Anterior cingulate cortex (tissue), 58 donors: ENCODE measurements around the gene MED13L.

Experiments used
- DNase-seq, 58 donors: peaks; one replicate each; lab custom pipeline; 2025; lab: John Stamatoyannopoulos, UW

Gene MED13L

DNA sequence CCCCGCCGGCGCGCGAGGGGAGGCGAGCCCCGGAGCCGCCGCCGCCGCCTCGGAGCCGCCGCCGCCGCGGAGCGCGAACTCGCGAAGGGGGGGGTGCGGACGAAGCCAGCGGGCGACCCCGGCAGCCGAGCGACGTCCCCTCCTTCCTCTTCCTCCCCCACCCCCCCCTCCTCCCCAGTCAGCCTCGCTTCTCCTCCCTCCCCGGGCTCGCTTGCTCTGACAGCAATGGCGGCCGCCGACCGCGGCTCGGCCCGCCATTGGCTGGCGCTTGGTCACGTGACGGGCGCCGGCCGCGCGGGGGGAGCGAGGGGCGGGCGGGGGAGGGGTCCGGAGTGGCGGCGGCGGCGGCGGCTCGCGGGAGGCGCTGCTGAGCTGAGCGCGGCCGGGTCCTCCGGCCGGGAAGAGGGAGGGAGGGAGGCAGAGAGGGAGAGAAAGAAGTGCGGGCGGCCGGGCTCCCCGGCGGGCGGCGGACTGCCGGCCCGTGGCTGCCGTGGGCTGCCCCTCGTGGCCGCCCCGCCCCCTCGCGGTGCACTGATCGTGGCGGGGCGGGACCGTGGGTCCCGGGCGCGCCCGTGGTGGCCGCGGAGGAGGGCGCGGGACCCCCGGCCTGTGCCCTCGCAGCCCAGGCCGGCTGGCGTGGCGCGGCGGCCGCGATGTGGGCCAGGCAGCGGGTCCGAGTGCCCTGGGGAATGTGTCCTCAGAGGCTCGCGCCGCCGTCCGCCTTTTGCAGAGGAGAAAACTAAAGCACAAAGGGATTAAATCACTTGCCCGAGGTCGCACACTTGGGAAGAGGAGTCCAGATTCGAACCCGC, at the start of gene MED13L:
TSS of gene MED13L (minus strand) at position 227 of the 812 bp plus-strand sequence. CDS start 562 bp downstream, outside the sequence.
- peak in 57 of 58 donors; percentile 21 to 93 (median 88) for DNase-seq

DNA sequence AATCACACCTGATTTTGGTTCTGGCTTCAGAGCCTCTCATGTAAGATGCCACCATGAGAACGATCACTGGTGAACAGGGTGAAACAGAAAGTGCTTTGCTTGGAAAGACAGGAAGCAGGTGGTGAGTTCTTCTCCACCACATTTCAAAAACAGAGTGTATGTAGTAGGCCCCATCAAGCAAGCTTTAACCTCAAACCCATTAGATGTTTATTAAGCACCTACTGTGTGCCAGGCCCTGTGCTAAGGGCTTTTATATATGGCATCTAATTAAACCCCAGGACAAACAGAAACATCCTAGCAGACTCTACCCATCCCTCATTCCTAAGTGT, 47.8 kb upstream of the MED13L start:
- no peak for DNase-seq

DNA sequence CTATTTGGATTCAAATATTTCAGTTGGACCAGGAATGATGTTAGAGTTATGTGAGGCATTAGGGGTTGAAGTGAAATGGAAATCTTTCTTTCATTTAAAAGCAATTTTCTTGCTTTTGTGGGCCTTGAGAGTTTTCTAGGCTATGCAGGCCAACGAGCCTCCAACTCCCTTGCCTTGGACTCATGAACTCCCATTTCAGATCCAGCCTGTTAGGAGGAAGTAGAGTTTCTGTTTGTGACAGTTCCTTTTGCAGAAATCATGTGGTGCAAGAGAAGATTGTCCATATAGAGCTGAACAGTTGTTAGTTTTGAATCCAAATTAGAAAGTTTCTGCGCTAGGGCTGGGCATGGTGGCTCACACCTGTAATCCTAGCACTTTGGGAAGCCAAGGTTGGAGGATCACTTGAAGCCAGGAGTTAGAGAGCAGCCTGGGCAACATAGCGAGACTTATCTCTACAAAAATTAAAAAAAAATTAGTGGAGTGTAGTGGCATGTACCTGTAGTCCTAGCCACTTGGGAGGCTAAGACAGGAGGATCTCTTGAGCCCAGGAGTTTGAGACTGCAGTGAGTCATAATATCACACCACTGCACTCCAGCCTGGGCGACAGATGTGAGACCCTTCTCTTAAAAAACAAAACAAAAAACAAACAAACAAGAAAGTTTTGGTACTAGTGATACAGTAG, 47.3 kb upstream of the MED13L start:
- no peak for DNase-seq

DNA sequence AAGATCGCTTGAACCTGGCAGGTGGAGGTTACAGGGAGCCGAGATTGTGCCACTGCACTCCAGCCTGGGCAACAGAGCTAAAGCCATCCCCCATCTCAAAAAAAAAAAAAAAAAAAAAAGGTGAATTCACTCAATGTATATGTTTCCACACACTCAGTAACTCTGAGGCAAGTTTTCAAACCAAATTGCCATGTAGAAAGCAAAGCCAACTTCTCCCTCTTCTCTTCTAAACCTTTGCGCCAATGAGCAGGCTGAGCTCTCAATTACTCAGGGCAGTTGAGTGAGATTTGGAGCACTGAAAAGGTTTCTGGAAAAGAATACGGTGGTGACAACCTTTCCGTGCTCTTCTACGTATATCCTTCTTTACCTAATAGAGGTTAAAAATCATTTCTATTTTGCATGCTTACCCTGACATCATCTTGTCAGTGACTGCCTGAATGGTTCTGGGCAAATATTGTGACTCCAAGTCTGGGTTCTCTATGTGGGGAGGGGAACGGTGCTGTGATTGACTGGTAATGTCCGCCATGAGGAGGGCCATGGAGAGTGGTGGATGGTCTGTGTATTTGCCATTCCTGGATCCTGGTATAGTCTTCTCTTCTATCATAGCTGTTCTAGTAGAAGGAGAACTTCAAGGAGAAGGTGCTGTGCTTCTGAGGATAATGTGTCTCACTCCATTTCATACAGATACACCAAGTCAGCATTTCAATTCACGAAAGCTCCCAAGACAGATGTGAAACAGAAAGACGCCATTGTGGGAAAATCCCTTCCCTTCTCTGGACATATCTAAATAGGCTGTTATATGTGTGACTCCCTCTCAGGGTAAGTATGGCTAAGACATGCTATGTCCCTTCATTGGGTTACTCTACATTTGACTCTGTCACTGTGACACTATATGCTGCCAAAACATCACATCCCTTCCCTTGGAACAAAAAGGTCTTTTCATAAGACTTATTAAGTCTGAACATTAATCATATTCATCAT, 46.2 kb upstream of the MED13L start:
- no peak for DNase-seq

DNA sequence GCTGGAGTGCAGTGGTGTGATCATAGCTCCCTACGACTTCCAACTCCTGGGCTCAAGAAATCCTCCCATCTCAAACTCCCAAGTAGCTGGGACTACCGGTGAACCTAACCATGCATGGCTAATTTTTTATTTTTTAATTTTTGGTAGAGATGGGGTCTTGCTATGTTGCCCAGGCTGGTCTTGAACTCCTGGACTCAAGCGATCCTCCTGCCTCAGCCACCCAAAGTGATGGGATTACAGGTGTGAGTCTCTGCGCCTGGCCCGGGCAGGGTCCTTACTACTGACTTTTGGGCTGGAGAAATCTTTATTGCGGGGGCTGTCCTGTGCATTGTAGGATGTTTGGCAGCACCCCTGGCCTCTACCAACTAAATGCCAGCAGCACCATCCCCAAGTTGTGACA, 44.4 kb upstream of the MED13L start:
- DNase-seq, result no peak

DNA sequence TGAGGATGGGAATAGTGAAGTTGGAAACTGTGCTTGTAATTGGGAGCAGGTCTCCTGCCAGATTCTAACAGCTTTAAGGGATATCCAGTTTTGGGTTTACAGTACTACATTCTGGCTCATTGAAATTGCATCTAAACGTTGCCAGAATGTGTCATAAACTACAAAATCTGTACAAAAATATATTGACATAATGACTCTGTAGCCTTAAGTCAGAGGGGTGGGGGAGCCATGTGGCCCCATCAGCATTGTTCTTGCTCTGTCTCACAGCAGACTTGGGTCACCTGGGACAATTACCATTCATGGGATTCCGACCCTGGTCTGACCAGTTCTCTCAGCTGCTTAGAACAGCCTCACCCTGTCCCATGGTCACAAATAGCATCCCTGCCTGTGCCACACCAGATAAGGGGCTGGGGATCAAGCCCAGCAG, 43.3 kb upstream of the MED13L start:
- DNase-seq, result no peak

DNA sequence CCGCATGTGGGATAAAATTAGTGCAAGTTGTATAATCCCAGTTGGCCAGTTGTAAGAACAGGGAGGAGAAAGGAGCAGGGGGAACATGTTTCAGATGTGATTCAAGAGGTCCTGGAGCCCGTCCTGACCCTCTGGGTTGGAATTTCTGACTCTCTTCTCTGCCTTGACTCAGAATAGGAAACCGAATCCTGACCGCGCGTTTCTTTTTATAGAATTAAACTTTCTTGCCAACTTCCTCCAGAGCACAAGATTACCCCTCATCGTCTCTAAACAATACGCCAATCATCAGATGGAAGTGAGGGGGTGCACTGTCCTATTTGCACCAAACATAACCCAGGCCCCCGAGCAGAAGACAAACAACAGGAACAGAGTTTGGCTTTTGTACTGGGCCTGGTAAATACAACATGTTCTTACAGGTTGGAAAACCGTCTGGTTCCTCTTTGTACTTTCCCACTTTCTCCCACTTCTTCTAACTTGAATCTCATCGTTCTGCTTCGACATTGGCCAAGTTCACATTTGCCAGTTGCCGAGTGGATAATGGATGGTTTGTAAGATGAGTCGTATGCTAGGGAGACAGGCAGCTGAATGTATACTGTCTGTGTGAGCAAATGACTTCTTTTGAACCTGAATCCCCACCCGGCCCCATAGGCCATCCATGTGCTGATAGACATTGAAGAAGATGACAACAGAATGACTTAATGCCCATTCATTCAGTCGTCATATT, 42.6 kb upstream of the MED13L start:
- peak in 15 of 58 donors; percentile 2 to 44 (median 18) for DNase-seq

DNA sequence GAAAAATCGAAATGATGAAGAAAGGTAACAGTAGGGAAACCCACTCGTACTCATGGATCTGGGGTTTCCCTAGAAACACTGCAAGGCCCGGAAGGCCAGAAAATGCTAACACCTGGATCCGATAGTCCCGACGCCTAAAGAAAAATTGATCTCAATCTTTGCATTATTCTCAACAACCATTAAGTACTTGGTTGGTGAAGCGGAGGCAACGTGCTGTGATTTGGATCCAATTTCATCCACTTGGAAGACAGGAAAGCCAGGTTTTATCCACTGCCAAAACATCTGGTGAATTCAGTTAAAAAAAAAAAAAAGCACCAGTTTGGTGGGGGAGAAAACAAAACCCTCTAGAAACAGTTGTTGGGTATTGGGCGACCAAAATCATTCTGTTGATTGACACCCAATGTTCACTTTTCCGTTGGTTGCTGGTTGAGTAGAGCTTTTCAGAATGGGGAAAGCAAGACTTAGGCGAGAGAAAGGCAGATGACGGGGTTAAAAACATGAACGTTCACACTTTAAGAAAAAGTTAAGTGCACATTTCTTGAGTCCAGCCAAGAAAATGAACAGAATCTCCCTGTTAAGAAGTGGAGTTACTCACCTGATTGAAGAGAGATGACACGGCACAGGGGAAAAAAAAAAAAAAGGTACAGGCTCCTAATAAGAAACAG, 41.9 kb upstream of the MED13L start:
- DNase-seq, result no peak

DNA sequence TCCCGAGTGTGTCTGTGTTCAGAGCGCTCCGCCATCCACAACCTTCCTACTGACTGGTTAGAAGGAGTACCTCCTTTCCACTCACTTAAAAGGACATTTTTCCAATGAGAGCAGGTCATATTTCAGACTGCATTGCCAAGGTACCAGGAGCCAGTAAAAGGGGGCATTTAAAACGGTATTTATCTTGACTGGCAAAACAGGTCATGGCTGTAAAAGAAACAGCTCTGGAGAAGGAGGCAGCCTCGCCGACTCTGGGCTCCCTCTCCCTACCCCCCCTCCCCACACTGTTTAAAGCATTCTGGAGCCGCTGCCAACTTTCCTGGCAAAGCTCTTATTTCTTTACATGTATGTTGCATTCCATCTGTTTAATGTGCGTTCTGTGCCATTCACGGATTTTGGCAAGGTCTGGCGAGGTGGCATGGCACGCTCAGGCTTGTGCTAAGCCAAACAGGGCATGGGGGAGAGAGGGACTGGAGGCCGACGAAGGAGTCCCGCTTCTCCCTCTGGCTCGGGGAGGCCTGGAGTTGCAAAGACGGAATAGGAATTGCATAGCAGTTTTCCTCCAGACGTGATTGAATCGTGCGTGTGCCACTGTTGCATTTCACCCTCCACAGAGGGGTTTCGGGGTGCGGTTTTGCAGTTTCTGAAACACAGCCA, 41.2 kb upstream of the MED13L start:
- DNase-seq, result no peak

DNA sequence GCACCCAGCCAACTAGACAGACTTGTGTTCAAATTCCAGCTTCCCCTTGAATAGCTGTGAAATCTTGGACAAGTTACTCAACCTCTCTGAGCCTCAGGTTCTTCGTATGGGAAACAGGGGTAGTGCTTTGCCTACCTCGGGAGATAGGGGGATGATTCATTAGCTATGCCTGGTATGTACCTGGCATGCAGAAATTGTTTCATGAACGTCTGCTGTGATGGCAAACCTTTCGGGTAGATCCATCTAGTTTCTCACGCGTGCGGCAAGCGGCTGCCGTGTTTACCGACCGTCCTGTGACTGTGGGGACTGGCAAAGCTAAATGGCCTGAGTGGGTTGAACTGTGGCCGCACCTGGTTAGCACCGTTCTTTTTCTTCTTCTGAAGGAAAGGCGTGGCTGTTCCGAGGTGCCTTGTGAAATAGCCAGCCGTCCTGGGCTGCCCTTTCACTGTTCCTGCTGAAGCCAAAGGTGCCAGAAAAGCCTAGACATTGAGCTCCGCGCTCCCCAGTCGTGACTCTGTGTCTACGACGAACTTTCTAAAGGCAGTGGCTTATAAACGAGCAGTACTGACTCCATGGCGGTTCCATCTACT, 40.6 kb upstream of the MED13L start:
- DNase-seq, result no peak

DNA sequence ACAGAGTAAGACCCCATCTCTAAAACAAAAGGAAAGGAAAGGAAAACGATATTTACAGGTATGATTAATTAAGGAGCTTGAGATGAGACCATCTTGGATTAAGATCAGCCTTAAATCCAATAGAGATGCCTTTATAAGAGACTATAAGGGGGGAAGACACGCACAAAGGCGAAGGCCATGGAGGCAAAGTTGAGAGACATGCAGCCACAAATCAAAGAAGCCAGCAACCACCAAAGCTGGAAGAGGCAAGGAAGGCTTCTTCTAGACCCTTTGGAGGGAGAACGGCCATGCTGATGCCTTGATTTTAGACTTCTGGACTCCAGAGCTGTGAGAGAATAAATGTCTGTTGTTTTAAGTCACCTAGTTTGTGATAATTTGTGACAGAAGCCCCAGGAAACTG, 39.6 kb upstream of the MED13L start:
- DNase-seq, result no peak

DNA sequence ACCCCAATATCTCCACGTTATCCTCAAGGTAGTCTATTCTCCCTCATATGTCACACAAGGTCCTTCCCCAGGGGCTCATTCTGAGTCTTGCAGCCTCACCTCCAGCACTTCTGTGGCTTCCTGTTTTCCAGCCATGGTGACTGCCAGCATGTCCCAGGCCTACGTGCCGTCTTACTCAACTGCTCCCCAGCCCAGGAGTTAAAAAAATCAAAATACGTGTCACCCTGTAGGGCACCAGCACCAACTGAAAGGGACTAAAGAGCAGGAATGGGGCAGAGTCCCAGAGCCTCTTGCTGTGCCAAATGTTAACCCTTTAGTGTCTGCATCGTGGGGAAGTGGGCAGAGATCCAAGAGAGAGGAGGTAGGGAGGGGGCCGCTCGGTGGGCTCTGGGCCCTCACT, 37.0 kb upstream of the MED13L start:
- DNase-seq, result no peak

DNA sequence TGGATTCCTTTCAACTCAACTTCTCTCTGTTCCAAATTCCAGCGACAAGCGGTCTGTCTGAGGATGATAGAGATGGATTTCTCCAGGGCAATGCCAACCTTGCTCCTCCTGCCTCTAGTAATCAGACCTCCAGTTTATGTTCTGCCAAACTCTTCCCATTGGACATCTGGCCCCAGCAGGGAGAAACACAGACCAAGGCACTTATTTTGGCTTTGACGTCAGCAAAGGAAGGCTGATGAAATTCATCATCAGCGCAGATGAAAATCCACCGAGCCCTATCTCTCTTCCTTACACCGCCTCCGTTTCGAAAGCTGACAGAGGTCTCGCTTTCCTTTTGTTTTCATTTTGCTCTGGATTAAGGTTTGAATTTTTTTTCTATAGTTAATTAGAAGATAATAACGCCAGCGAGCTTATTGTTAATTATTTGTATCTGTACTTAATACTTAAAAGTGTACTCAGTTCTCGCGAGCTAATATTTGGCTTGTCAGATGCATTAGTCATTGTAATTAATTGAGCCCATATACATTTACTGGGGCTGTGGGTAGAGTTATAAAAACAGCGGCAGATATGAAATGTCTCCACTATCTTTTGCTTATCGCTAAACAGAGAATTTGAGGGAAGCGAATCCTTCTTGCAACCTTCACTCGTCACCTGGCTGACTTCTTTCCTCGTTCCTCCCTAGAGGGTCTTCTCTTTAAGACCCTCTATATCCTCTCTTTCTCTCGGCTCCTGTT, 35.9 kb upstream of the MED13L start:
- DNase-seq, result no peak

DNA sequence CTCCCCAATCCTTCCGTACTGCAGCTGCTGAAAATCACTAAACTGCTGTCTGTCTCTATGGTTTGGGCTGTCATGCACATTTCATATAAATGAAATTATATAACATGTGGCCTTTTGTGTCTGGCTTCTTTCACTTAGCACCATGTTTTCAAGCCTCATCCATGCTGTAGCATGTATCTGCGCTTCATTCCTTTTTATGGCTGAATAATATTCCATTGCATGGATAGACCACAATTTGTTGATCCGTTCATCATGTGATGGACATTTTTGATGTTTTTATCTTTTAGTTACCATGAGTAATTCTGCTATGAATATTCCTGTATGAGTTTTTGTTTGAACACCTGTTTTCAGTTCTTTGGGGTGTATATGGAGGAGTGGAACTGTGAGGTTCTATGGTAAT, 32.6 kb upstream of the MED13L start:
- no peak for DNase-seq

DNA sequence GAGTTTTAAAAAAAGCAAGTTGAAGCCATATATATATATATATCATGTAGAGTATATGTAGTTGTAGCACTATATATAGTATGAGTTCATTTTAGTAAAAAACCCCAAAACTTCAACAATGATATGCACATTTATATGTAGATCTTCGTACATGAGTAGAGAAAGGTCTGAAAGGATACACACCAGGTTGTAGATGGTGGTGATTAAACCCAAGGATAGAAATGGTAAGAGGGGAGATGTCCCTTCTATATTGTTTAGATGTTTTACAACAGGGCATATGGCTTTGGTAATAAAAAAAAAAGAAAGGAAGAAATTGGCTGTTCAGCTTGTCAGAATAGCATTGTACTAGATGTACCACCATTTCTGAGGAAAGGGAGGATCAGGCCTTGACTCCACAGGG, 31.9 kb upstream of the MED13L start:
- DNase-seq, result no peak

DNA sequence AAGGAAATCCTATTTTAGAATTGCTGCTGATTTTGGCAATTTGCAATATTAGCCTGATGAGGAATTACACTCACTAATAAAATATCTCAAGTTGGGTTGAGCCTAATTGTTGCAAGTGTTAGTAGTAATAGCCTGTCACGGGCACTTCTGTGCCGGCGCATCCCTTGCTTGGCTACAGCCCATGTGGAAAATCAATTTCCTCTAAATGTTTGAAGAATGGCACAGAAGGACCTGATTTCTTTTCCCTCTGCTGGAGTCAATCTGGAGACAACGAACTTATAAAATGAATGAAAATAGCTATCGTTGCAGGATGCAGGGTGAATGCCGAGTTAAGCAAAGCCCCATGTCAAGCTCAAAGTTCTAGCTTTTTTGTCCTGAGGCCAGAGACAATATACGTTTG, 31.2 kb upstream of the MED13L start:
- no peak for DNase-seq

DNA sequence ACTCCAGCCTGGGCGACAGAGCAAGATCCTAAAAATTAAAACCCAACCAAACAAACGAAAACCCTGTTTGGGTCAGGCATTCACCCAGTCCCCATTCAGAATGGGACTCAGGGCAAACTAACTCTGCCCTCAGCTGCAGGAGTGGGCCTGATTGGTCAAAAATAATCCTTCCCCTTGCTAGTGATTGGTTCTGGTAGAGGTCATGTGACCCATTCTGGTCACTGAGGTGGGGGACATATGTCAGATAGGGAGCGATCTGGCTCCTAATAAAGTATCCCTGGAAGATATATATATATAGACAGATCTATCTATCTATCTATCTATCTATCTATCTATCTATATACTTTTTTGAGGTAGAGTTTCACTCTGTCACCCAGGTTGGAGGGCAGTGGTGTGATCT, 29.5 kb upstream of the MED13L start:
- no peak for DNase-seq

DNA sequence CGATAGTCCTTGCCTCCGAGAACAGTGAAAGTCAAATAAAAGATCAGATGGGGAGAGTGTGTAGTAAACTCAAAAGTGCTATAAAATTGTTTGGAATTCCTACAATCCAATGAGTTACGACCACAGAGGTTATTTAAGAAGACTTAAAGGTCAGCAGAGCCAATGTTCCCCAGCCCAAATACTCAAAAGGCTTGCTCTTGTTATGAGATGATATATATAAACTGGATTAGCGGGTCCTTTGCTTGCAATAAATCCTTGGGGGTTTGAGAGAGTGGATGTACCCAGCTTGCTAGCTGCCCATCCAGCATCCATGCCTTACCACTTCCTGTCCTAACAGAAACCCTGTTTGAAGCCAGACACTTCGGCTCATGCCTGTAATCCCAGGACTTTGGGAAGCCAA, 29.0 kb upstream of the MED13L start:
- DNase-seq, result no peak
